Measurements from ENCODE around the gene MKRN2OS. TPM values are rescaled to one million over a fixed set of nuclear protein-coding genes. Genes with fewer than 3 reads are reported as not detected.
"Not testable (repeated sequence)": the region's sequence is repeated elsewhere in the genome, so short reads cannot be mapped to it uniquely, and the experiment has no call there.

The MKRN2OS gene
- total RNA-seq, 2 experiments from 2014 or later, result not detected

DNA sequence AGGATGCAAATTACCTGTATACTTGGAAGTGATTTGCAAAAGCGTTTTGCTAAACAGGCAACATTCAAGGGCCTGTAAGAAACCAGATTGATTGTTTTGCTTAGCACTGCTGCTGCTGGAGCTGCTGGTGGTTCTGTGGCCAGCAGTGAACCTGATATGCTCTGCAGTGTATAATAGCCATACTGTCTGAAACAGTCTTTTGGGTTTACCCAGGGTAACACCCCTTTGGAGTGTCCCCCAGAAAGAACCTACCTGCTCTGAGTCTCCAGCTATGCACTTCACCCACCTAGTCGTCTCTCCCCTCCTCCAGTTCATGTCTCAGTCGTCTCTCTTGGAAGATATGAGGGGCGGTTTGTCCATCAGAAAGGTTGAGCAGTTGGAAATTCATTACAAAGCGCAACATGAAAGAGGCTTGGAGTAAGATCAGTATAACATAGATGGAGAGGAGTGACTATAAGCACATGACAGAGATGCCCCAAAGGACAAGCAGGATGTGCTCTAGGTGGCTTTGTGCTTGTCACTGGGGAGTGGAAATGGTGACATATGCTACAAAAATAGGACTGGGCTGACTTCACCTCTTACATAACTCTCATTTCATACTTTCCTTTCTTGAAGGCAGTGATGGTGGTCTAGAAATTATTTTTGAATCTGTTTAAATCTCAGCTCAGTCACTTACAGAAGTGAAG lies 15.3 kb upstream of the MKRN2OS start:
- peaks cover 46% of the 10 kb centered on the region for H3K4me1 Mint-ChIP-seq (ENCODE audit: low read depth)
- CTCF ChIA-PET, result no interaction called here
- no peak for ATAC-seq
- H3K36me3 Mint-ChIP-seq (ENCODE audit: low read depth), result peaks cover 11% of the 10 kb centered on the region
- peaks cover 3% of the 10 kb centered on the region for H3K27me3 Mint-ChIP-seq (ENCODE audit: low read depth)
- H3K27ac Mint-ChIP-seq, result peak overlapping the region; percentile 50
- peak; percentile 40 for DNase-seq
- H3K4me3 Mint-ChIP-seq, result no peak overlapping the region
- POLR2A ChIA-PET, result interaction anchor here (1.0 kb wide), 2 partner anchors 76 to 102 kb away, joined by 3 read pairs; partner anchors contain the start of gene TSEN2
- no peaks in the 10 kb centered on the region for H3K9me3 Mint-ChIP-seq (ENCODE audit: insufficient read depth)

DNA sequence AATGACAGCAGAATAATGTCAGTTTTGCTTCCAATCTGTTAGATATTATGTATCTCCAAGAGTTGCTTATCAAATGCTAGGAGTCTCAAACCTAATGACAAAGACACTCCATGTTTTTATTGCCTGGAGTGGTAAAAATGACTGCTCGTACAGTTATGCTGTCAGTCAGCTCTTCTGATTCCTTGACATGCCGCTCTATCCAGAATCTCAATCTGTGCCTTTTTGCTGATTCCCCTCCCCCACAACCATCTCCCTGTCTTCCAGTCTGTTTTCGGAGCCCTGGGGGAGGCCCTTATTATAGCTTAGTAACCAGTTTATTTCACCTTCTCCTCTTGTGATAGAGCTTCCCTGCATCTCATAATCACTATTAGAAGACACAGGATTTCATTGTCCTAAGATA lies 14.2 kb upstream of the MKRN2OS start:
- H3K27me3 Mint-ChIP-seq (ENCODE audit: low read depth), result peaks cover 9% of the 10 kb centered on the region
- no peak overlapping the region for H3K27ac Mint-ChIP-seq
- no peak overlapping the region for H3K4me3 Mint-ChIP-seq
- no peak for DNase-seq
- no peak for ATAC-seq
- peaks cover 4% of the 10 kb centered on the region for H3K36me3 Mint-ChIP-seq (ENCODE audit: low read depth)
- peaks cover 48% of the 10 kb centered on the region for H3K4me1 Mint-ChIP-seq (ENCODE audit: low read depth)
- ChIA-PET CTCF (interaction anchor here (1.1 to 1.8 kb wide), 2 partner anchors 19 to 160 kb away, joined by 3 to 6 read pairs; no protein-coding TSS in a partner anchor), POLR2A (interaction anchor here (1.0 to 1.6 kb wide), 2 partner anchors 15 to 105 kb away, joined by 4 to 5 read pairs; partner anchors contain the start of gene RAF1)
- no peaks in the 10 kb centered on the region for H3K9me3 Mint-ChIP-seq (ENCODE audit: insufficient read depth)

DNA sequence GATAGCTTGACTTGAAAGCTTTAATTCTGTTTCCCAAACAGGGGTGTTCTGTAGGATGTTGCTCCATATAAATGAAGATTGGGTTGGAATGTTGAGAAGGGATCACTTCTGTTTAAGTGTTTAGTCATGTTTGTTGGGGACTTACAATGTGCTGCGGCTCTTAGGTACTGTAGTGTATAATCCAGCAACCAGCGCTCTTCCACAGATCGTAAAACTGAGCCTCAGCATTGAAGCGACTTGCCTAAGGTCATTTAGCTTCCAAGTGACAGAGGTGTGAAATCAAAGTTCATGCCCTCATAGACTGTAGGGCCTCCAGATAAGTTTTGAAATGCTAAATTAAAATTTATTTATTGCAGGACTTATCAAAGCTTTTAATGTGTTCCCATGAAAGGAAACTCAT lies 13.4 kb upstream of the MKRN2OS start:
- ATAC-seq, result no peak
- Mint-ChIP-seq H3K27ac (no peak overlapping the region), H3K4me3 (peak overlapping the region; percentile 82)

DNA sequence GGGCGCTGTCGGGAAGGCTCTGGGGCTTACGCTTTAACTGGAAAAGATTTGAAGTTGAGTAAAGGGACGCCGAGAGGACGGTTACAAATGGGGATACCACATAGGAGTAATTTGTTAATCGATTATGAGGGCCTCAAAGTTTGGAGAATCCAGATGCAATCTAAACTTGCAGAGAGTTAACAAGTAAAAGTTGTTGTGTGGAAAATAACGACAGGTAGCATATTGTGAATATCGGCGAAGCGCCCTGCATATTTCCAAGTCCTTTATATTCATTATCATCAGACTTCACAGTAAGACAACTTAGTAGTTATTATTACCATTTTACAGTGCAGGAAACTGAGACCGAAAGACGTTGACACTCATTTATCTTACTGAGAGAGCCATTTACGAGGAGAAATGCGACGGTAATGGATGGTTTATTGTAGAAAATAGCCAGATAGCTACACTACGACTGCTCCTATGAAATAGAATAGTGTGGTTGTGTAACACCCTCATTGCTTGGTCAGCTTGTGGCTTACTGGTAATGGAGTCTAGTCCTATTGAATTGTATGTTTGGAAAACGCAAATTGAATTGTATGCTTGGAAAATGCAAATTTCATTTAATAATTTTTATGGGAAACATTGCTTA lies 12.3 kb upstream of the MKRN2OS start:
- ATAC-seq, result no peak
- CTCF ChIA-PET, result interaction anchor here (1.4 to 1.8 kb wide), 2 partner anchors 77 to 162 kb away, joined by 3 to 6 read pairs; no protein-coding TSS in a partner anchor
- H3K9me3 Mint-ChIP-seq (ENCODE audit: insufficient read depth), result no peaks in the 10 kb centered on the region
- no peak for DNase-seq
- peak overlapping the region; percentile 90 for H3K27ac Mint-ChIP-seq
- POLR2A ChIA-PET, result interaction anchor here (1.7 kb wide), 1 partner anchor 106 kb away, joined by 7 read pairs; the partner anchor contains the start of gene RAF1
- H3K27me3 Mint-ChIP-seq (ENCODE audit: low read depth), result peaks cover 21% of the 10 kb centered on the region
- peaks cover 55% of the 10 kb centered on the region for H3K4me1 Mint-ChIP-seq (ENCODE audit: low read depth)
- peak overlapping the region; percentile 82 for H3K4me3 Mint-ChIP-seq
- no peaks in the 10 kb centered on the region for H3K36me3 Mint-ChIP-seq (ENCODE audit: low read depth)

More for the DNA sequence above, 13.4 kb upstream of the MKRN2OS start:
- CTCF ChIA-PET, result interaction anchor here (0.6 to 1.8 kb wide), 4 partner anchors 20 to 426 kb away, joined by 3 to 6 read pairs (median 3); no protein-coding TSS in a partner anchor
- H3K9me3 Mint-ChIP-seq (ENCODE audit: insufficient read depth), result no peaks in the 10 kb centered on the region
- H3K4me1 Mint-ChIP-seq (ENCODE audit: low read depth), result peaks cover 52% of the 10 kb centered on the region
- DNase-seq, result no peak
- peaks cover 15% of the 10 kb centered on the region for H3K27me3 Mint-ChIP-seq (ENCODE audit: low read depth)
- H3K36me3 Mint-ChIP-seq (ENCODE audit: low read depth), result peaks cover 1% of the 10 kb centered on the region
- POLR2A ChIA-PET, result interaction anchor here (1.0 to 1.6 kb wide), 2 partner anchors 16 to 106 kb away, joined by 4 to 5 read pairs; partner anchors contain the start of gene RAF1

DNA sequence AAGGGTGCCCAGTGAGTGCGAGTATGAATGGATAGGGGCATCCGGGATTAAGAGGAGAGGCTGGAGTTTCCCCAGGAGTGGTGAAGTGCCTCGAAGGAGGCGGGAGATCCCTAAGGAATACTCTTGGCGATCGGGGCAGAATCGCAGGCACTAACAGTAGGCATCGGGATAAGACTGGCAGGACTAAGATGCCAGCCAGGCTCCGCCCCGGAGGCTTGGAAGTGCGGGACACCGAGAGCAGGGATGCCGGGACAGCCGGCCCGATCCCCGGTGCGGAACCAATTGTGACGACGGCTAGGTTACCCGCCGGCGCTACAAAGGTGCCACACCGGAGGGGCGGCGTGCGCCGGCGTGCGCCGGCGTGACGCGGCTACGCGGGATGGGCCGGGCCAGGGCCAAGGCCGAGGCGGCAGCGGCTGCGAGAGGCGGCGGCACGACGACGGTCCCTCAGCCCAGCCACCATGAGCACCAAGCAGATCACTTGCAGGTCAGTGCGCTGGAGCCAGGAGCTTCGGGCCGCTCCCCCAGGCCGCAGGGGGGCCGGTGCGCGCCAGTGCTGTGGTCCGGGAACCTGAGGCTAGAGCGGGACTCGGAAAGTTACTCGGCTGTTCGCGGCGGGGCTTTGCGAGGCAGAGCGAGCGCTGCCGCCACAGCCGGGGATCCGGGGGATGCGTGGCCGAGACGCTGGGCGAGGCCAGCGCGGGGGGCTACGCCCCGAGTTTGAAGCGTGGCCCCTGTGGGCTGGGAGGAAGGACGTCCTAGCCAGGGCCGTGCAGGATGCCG lies 11.6 kb upstream of the MKRN2OS start, which contains the start of gene MKRN2:
MKRN2 (plus strand) TSS at position 398 of the 783 bp plus-strand sequence; CDS start at position 462, 64 bp downstream.
- peaks cover 55% of the 10 kb centered on the region for H3K4me1 Mint-ChIP-seq (ENCODE audit: low read depth)
- ATAC-seq, result peak; percentile 94
- H3K27me3 Mint-ChIP-seq (ENCODE audit: low read depth), result peaks cover 21% of the 10 kb centered on the region
- peak within 1 kb of the TSS; percentile 90 for H3K27ac Mint-ChIP-seq
- ChIA-PET POLR2A (interaction anchor here (1.7 kb wide), 1 partner anchor 107 kb away, joined by 7 read pairs; the partner anchor contains the start of gene RAF1), CTCF (interaction anchor here (0.9 kb wide), 1 partner anchor 20 kb away, joined by 3 read pairs; no protein-coding TSS in a partner anchor)
- DNase-seq, result peak; percentile 86
- H3K4me3 Mint-ChIP-seq, result peak within 1 kb of the TSS; percentile 82
- no peaks in the 10 kb centered on the region for H3K9me3 Mint-ChIP-seq (ENCODE audit: insufficient read depth)
- H3K36me3 Mint-ChIP-seq (ENCODE audit: low read depth), result no peaks in the 10 kb centered on the region

DNA sequence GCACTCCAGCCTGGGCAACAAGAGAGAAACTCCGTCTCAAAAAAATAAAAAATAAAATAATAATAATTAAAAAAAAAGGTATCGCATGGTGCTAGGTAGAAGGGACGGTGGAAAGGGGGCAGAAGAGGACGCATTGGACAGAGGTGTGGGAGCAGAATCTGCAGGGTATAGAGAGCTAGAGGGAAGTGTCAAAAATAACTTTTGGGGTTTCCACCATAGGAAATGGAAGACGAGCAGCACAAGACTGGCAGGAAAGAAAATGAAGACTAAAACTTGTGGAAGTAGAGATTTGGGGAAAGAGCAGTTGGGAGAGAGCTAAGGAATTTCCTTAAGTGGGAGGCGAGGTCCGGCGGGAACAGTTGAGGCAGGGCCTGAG lies 11.0 kb upstream of the MKRN2OS start:
- ChIA-PET POLR2A (interaction anchor here (0.6 to 1.7 kb wide), 2 partner anchors 108 to 516 kb away, joined by 4 to 7 read pairs; partner anchors contain the start of gene RAF1), CTCF (interaction anchor here (0.9 kb wide), 1 partner anchor 19 kb away, joined by 3 read pairs; no protein-coding TSS in a partner anchor)
- DNase-seq (no peak), ATAC-seq (no peak)
- Mint-ChIP-seq H3K4me3 (peak overlapping the region; percentile 82), H3K36me3 (ENCODE audit: low read depth) (no peaks in the 10 kb centered on the region), H3K27ac (peak overlapping the region; percentile 90), H3K9me3 (ENCODE audit: insufficient read depth) (no peaks in the 10 kb centered on the region), H3K4me1 (ENCODE audit: low read depth) (peaks cover 52% of the 10 kb centered on the region), H3K27me3 (ENCODE audit: low read depth) (peaks cover 21% of the 10 kb centered on the region)

DNA sequence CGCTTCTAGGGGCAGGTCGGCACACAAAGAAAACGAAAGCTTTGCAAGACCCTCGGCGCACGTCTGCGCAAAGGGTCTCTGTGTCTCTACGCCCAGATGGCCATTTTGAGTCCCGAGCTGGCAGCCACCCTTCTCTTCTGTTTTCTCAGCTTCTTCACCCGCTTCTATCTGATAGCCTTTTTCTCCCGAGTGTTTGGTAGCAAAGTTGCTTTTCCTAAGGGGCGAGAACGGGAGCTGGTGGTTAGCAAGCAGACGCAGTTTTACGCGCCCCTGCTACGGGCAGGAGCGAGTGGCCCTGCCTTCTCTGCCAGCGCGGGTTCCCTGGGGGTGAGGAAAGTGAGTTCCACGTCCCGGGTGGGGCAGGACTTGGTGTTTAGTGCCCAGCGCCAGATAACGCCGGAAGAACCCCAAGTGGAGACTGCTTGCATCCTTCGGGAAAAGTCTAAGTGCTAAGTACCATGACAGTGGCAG lies 8.7 kb upstream of the MKRN2OS start:
- H3K27ac Mint-ChIP-seq, result no peak overlapping the region
- peak overlapping the region; percentile 82 for H3K4me3 Mint-ChIP-seq
- H3K36me3 Mint-ChIP-seq (ENCODE audit: low read depth), result no peaks in the 10 kb centered on the region
- DNase-seq (no peak), ATAC-seq (no peak)
- peaks cover 29% of the 10 kb centered on the region for H3K4me1 Mint-ChIP-seq (ENCODE audit: low read depth)
- POLR2A ChIA-PET, result no interaction called here
- no peaks in the 10 kb centered on the region for H3K9me3 Mint-ChIP-seq (ENCODE audit: insufficient read depth)
- CTCF ChIA-PET, result no interaction called here
- peaks cover 28% of the 10 kb centered on the region for H3K27me3 Mint-ChIP-seq (ENCODE audit: low read depth)

DNA sequence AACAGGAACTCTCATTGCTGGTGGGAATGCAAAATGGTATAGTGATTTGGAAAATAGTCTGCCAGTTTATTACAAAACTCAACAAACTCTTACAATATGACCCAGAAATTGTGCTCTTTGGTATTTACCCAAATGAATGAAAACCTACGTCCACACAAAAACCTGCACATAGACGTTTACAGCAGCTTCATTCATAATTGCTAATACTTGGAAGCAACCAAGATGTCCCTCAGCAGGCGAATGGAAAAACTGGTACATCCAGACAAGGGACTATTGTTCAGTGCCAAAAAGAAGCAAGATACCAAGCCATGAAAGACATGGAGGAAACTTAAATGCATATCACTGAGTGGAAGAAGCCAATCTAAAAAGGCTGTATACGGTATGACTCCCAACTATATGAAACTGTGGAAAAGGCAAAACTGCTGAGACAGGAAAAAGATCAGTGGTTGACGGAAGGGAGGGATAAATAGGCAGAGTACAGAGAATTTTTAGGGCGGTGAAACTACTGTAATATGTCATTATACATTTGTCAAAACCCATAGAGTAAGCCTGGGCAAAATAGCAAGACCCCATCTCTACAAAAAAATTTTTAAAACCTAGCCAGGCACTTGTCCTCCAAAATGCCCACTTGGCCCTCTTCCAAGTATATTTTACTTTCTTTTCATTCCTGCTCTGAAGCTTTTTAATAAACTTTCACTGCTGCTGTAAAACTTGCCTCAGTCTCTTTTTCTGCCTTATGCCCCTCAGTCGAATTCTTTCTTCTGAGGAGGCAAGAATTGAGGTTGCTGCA lies 4.9 kb upstream of the MKRN2OS start:
- no peaks in the 10 kb centered on the region for H3K9me3 Mint-ChIP-seq (ENCODE audit: insufficient read depth)
- DNase-seq (no peak), ATAC-seq (no peak)
- H3K36me3 Mint-ChIP-seq (ENCODE audit: low read depth), result no peaks in the 10 kb centered on the region
- H3K27me3 Mint-ChIP-seq (ENCODE audit: low read depth), result peaks cover 21% of the 10 kb centered on the region
- POLR2A ChIA-PET, result no interaction called here
- H3K4me1 Mint-ChIP-seq (ENCODE audit: low read depth), result peaks cover 7% of the 10 kb centered on the region
- H3K27ac Mint-ChIP-seq, result no peak overlapping the region
- H3K4me3 Mint-ChIP-seq, result no peak overlapping the region
- CTCF ChIA-PET, result no interaction called here

DNA sequence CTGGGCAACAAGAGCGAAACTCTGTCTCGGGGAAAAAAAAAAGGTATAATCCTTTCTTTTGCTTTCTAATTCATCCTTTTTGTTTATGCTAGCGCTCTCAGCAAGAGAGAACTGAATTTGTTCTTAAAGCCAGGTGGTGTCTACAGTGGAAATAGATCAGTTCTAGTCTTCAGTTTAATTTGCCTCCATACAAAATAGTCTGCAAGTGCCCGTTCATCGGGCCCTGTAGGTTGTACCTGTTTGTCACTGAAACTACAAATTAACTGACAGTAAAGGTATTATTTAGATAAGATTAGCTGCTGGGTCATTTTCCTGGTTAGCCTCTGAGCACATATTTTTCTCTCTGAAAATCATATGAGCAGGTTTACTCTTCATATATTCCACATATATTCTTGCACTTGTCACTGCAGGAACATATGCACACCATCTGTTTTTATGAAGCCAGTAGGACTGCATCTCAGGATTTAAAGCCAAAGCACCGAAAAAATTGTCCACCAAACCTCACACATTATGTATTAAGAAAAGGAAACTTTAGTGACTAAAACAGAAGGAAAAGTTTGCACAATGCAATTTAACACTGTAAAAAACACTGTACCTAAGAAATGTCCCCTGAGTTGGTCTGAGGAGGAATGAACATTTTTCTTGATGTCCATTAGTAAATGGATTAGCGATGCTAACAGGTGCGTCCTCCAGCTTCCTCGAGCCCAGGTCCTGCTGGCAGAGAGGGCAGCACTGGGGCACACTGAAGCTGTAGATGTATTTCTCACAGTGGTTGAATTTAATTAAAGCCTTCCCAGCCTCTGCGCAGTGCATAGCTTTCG lies 437 bp downstream of the MKRN2OS start:
- Mint-ChIP-seq H3K27me3 (ENCODE audit: low read depth) (peaks cover 3% of the 10 kb centered on the region), H3K9me3 (ENCODE audit: insufficient read depth) (no peaks in the 10 kb centered on the region)
- POLR2A ChIA-PET, result no interaction called here

DNA sequence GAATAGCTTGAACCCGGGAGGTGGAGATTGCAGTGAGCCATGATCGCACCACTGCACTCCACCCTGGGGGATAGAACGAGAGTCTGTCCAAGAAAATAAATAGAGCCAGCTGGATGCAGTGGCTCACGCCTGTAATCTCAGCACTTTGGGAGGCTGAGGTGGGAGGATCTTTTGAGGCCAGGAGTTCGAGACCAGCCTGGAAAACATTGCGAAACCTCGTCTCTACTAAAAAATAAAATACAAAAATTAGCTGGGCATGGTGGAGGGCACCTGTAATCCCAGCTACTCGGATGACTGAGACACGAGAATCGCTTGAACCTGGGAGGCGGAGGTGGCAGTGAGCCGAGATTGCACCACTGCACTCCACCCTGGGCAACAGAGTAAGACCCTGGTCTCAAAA lies 1.8 kb downstream of the MKRN2OS start:
- H3K27ac Mint-ChIP-seq; H3K4me1 Mint-ChIP-seq (ENCODE audit: low read depth); DNase-seq; H3K27me3 Mint-ChIP-seq (ENCODE audit: low read depth); ATAC-seq; H3K36me3 Mint-ChIP-seq (ENCODE audit: low read depth); POLR2A ChIA-PET; H3K4me3 Mint-ChIP-seq; CTCF ChIA-PET; H3K9me3 Mint-ChIP-seq (ENCODE audit: insufficient read depth): not testable (repeated sequence)

More for the DNA sequence above, 437 bp downstream of the MKRN2OS start:
- no peaks in the 10 kb centered on the region for H3K36me3 Mint-ChIP-seq (ENCODE audit: low read depth)
- no peak for ATAC-seq
- H3K4me3 Mint-ChIP-seq, result no peak overlapping the region
- CTCF ChIA-PET, result interaction anchor here (0.9 to 1.5 kb wide), 2 partner anchors 38 to 60 kb away, joined by 3 to 5 read pairs; partner anchors contain the start of gene TSEN2
- H3K4me1 Mint-ChIP-seq (ENCODE audit: low read depth), result peaks cover 7% of the 10 kb centered on the region
- no peak overlapping the region for H3K27ac Mint-ChIP-seq
- no peak for DNase-seq

Data from activated CD8-positive, alpha-beta T cell treated with anti-CD3 and anti-CD28 coated beads, Interleukin-2, amount 10 ng/mL, durations not matched to agents 7 days and 5 days (primary cell).